ENCODE results near the gene MED10. TPM values are rescaled to one million over a fixed set of nuclear protein-coding genes. Genes with fewer than 3 reads are reported as not detected.

MED10 gene
- total and polyA plus RNA-seq, 2 experiments from 2014 or later = 16.0 to 58.1 TPM

GRCh38 chr5:6347165-6347564, 31.2 kb downstream of the MED10 start (continued):
- no peak for TF ChIP-seq REST (IDR thresholded peaks at IDR 0.05; ENCODE audit: unreplicated experiment)
- TF ChIP-seq CTCF (conservative IDR thresholded peaks at IDR 0.05; ENCODE audit: low read depth in 2 of 2) = no peak

GRCh38 chr5:6344593-6344989, 33.8 kb downstream of the MED10 start:
- Mint-ChIP-seq H3K4me3 (no peak overlapping the region), H3K27ac (no peak overlapping the region), H3K9me3 (no peaks in the 10 kb centered on the region), H3K4me1 (no peaks in the 10 kb centered on the region), H3K27me3 (ENCODE audit: insufficient read depth, low read depth, poor library complexity) (peaks cover 9% of the 10 kb centered on the region), H3K36me3 (ENCODE audit: low read depth) (no peaks in the 10 kb centered on the region)
- no peak for DNase-seq (ENCODE audit: low spot score)
- Histone ChIP-seq H3K4me1 (ENCODE audit: insufficient read depth) (no peaks in the 10 kb centered on the region), H3K4me2 (no peak overlapping the region), H3K27ac (ENCODE audit: low read depth) (no peak overlapping the region), H3K36me3 (ENCODE audit: insufficient read depth) (no peaks in the 10 kb centered on the region), H4K20me1 (replicated peaks; ENCODE audit: insufficient read depth) (no peaks in the 10 kb centered on the region), H3K79me2 (replicated peaks; ENCODE audit: insufficient read depth) (no peaks in the 10 kb centered on the region; the same call in 1 of the 2 replicates), H3K9me2 (ENCODE audit: insufficient read depth) (no peaks in the 10 kb centered on the region), H3F3A (replicated peaks; ENCODE audit: low read depth) (no peaks in the 10 kb centered on the region), H3K27me3 (ENCODE audit: insufficient read depth) (no peaks in the 10 kb centered on the region), H3K4me3 (no peak overlapping the region), H2AFZ (no peak overlapping the region)
- ATAC-seq = no peak
- TF ChIP-seq EZH2phosphoT487 (IDR thresholded peaks at IDR 0.05; ENCODE audit: unreplicated experiment) (no peak), JUNB (IDR thresholded peaks at IDR 0.05; ENCODE audit: unreplicated experiment) (no peak), ZNF114 (CRISPR knock-in tag; IDR thresholded peaks at IDR 0.05) (no peak), ZNF462 (CRISPR knock-in tag; IDR thresholded peaks at IDR 0.05) (no peak), CREB1 (CRISPR knock-in tag; IDR thresholded peaks at IDR 0.05; ENCODE audit: low read depth) (no peak), CTCF (conservative IDR thresholded peaks at IDR 0.05; ENCODE audit: low read depth in 2 of 2) (no peak), STAT1 (IDR thresholded peaks at IDR 0.05; ENCODE audit: unreplicated experiment) (no peak), ZNF331 (CRISPR knock-in tag; IDR thresholded peaks at IDR 0.05; ENCODE audit: low read depth) (no peak), ETS1 (IDR thresholded peaks at IDR 0.05) (no peak)
